Measurements from ENCODE around the gene S100A9.
"Not testable (repeated sequence)": the region's sequence is repeated elsewhere in the genome, so short reads cannot be mapped to it uniquely, and the experiment has no call there.

Gene S100A9

DNA sequence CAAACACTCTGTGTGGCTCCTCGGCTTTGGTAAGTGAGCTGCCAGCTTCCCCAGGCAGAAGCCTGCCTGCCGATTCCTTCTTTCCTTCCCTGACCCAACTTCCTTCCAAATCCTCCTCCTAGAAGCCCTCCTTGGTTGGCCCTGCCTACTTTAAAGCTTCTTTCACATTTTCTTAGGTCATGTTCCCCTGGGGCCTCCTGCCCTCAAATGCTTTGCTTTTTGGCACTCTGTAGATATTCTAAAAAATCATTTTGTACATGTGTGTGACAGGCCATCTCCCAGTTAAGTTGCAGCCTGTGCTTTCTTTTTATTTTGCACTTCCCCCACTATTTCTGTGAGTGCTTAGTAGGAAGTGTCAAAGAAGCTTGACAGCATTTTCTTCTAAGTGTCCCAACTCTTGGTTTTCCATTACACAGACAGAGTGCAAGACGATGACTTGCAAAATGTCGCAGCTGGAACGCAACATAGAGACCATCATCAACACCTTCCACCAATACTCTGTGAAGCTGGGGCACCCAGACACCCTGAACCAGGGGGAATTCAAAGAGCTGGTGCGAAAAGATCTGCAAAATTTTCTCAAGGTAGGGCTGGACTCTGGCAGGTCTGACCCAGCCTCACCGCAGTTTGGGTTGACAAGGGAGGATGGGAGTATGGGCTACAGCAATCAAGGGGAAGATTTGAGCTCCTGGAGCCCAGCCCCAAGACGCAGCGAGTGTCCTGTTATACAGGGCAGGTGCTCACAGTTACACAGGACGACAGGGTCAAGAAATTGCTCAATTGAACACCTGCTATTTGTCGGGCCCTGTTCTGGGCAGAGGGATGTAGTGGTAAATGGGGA is at the start of gene S100A9:
TSS of gene S100A9 (plus strand) at position 2 of the 838 bp plus-strand sequence. CDS start at position 432, 430 bp downstream.
- DNase-seq, result no peak

DNA sequence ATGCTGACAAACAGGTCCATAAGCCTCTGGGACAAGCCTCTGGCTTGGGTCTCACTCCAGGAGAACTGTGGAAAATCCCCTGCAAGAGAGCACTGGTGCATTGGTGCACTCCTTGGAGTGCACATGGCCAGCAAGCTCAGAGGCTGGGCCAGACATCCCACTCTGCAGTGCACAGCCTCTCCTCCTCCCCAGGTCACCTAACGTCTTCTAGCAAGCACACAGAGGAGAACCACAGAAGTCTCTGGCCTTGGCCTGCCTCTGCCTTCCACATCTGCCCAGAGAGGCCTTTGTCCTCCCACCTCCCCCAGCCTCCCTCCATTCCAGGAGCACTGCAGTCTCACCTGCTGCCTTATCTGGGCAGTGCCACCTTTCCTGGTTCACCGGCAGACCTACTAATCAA is 49.1 kb upstream of the S100A9 start:
- no peak for DNase-seq

DNA sequence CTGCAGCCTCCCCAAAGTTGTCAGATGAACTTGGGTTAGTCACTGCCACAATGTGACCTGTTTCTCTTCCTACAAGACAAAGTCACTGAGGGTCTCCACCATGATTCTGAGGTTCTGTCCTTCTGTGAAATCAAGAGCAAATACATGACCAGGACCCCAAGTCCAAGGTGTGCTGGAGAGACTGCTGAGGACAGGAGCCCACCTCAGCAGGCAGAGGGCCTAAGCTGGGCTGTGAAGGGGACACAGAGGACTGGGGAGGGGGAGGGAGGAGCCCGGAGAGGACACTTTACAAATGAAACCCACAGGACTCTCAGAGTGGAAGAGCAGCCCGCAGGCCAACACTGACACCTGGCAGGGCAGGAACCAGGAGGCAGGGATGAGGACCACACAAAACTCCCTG is 48.2 kb upstream of the S100A9 start:
- no peak for DNase-seq

DNA sequence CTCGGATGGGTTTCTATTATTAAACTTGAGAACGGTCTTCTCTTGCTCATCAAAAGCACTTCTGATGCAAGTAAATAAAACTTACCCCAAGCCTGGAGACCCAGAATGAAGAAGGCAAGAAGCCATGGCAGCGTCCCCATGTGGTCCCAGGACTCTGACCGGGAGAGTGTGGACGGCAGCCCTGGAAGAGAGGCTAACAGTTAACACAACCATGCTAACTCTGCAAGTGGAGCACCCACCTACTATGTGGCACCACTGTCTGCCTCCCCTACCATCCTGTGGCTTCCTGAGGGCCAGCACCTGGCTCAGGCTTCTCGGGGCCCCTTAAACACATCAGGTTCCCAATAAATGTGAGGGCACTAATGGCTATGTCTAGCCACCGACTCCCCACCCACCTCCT is 47.1 kb upstream of the S100A9 start:
- no peak for DNase-seq

DNA sequence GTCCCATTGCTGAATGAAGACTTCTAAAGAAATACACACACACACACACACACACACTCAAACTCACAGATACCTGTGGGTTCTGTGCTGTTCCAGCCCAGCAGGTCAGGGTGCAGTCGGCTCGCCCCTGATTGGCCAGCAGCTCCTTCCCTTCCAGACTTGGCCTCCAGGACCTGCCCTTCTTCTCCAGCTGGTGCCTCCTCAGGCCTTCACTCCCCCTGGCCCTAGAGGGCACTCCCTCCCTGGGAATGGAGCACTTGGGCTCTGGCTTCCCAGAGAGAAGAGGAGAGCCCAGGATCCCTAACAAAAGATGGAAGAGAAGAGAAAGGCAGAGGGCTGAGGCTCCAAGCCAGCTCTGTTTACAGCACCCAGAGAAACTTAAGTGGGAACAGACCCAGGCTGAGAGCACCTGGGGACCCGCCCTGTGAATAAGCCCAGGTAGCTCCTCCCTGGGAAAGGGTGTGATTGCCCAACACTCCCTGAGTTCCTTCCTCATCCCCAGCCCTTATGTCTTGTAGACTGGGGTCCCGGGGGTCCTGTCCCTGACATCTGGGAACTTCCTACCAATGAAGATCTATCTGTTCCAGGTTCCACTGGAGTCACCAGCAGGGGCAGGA is 45.0 kb upstream of the S100A9 start, which contains the start of gene PGLYRP3:
TSS of gene PGLYRP3 (minus strand) at position 383 of the 617 bp plus-strand sequence. CDS start 2,287 bp downstream, outside the sequence.
- no peak for DNase-seq

DNA sequence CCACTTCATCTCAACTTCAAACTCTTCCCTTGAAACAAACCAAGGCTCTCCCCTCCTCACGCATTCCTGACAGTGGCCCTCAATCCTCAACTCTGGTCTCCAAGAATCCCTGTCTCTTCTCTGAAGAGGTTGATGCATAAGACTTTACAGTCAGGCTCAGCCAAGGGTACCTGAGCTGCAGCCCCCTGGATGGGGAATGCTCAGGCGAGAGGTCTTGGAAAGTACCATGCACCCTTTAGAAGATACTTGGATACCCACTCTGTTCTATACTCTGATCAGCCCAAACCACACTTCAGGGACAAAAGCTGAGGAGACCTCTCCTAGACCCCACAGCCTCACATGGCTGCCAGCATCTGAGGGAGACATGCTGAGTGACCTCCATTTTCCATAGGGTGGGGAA is 44.4 kb upstream of the S100A9 start:
- DNase-seq, result no peak

DNA sequence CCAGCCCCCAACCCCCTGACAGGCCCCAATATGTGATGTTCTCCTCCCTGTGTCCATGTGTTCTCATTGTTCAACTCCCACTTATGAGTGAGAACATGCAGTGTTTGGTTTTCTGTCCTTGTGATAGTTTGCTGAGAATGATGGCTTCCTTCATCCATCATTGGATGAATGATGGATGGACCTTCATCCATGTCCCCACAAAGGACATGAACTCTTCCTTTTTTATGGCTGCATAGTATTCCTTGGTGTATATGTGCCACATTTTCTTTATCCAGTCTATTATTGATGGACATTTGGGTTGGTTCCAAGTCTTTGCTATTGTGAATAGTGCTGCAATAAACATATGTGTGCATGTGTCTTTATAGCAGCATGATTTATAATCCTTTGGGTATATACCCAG is 43.3 kb upstream of the S100A9 start:
- not testable (repeated sequence) for DNase-seq

DNA sequence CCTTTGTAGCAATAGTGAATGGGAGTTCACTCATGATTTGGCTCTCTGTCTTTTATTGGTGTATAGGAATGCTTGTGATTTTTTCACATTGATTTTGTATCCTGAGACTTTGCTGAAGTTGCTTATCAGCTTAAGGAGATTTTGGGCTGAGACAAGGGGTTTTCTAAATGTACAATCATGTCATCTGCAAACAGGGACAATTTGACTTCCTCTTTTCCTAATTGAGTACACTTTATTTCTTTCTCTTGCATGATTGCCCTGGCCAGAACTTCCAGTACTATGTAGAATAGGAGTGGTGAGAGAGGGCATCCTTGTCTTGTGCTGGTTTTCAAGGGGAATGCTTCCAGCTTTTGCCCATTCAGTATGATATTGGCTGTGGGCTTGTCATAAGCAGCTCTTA is 41.6 kb upstream of the S100A9 start:
- not testable (repeated sequence) for DNase-seq

DNA sequence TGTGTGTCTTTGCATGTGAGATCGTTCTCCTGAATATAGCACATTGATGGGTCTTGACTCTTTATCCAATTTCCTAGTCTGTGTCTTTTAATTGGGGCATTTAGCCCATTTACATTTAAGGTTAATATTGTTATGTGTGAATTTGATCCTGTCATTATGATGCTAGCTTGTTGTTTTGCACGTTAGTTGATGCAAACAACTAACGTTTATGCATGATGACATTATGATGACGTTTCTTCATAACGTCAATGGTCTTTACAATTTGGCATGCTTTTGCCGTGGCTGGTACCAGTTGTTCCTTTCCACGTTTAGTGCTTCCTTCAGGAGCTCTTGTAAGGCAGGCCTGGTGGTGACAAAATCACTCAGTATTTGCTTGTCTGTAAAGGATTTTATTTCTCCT is 39.5 kb upstream of the S100A9 start:
- DNase-seq, result not testable (repeated sequence)

DNA sequence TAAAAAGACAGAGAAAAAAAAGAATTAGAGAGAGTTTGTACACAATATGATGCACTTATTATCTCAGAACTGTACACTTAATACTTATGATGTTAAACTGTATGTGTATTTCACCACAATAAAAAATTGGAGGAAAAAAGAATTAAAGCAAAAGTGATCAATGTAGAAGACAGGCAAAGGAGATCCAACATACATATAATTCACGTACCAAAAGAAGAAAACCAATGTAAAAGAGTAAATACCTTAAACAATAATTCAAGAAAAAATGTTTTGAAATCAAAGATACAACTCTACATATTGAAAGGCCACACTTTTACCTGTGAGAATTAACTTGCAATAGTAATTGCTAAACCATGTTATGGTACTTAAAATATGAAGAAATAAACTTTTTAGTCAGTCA is 35.1 kb upstream of the S100A9 start:
- DNase-seq, result no peak

DNA sequence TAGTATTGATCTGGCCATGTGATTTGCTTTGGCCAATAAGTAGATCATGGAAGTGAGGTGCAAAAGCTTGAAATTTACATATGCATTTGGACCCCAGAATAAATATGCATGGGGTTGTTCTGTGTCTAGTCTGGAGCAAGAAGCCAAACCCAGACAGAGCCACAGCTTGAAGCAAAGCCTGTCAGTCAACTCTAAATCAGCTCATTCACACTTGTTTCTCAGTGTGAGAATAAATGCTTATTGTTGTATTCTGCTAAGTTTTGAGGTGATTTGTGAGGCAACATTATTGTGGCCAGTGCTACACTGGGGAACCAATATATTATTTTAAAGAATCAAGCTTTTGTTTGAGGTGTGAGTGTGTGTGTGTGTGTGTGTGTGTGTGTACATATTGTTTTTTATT is 32.7 kb upstream of the S100A9 start:
- no peak for DNase-seq

DNA sequence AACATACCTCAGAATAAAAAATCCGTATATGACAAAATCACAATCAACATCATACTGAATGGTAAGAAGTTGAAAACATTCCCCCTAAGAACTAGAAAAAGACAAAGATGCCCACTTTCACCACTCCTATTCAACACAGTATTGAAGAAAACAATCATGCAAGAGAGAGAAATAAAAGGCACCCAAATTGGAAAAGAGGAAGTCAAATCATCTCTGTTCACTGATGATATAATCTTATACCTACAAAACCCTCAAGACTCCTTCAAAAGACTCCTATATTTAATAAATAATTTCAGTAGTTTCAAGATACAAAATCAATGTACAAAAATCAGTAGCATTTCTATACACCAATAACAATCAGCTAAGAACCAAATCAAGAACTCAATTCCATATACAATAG is 23.8 kb upstream of the S100A9 start:
- DNase-seq, result no peak

DNA sequence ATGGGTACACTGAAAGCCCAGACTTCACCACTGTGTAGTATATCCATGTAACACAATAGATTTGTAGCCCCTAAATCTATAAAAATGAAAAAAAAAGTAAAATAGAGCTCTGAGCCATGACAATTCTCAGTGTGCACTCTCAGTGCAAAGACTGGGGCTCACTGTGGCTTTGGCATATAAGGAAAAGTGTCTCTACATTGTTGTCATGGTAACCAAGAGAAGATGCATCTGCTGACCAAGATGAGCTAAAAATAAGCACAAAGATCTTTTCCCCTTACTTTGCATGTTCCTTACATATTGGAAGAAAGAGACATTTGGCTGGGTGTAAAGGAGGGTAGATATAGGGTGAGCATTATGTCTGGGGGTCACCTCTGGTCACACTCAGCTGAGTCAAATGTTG is 21.0 kb upstream of the S100A9 start:
- DNase-seq, result no peak

DNA sequence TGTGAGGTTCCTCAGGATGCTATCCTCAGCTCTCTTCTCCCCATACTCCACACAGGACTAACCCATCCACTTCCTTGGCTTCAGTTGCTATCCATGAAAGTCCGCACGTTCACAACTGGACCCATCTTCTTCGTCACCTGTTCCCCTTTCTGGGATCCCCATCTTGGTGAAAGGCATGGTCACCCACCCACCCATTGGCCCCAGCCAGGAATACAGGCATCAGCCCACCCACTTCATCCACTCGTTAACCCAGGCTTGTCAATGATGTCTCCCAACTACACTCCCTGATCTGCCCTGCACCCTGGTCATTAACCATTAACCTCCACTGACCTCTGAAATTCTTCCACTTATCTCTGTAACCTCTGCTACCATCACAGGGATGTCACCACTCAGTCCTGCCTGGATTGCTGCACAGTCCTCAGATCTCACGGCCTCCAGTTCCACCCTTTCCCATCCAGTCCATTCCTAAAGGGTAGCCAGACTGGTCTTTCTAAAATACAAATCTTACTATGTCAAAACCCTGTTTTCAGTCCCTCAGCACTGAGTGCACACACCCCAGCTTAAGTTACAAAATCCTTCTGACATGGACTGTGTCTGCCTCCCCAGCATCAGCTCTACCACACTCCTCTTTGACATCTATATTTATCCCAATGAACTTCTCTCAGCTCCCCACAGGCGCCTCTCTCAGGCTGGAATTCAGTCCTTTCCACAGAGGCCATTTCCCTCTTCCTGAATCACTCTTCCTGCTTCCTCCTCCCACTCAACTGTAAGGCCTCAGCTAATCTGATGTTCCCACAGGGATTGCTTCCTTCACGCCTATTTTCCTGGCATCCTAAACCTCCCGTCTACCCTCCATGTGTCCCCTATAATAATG is 19.4 kb upstream of the S100A9 start:
- no peak for DNase-seq

DNA sequence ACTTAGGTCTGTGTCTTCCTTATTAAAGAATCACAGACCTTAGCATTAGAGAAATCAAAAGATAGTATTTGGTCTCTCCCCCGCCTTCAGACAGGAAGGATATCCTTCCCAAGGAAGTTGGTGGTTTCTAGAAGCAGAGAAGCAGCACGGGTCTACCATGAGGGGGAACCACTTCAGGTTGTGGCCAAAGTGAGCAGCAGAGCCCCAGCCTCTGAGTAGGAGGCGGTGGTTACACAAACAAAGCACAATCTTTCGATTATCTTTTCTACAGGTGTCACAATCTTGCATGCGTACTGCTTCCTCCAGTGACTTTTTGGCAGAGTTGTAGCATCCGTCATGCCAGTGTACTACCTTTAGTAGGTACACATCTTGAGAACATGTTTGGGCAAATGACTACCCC is 17.9 kb upstream of the S100A9 start:
- no peak for DNase-seq

DNA sequence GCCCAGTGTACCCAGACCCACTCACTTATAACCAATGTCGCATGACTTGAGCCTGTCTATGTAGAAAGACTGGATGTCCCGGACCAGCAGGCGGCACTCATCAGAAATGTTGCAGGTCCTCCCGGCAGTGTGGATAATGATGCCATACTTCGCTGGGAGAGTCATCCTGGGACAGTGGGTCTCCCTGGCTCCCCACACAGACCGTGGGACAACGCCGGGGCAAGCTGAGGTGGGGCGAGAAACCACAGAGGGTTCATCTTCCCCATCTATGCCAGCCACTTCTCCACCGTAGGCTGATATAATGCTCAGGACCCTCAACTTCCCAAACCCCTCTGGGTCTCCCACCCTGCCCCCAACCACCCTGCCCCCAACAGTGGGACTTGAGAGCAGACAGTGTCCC is 17.3 kb upstream of the S100A9 start:
- no peak for DNase-seq

DNA sequence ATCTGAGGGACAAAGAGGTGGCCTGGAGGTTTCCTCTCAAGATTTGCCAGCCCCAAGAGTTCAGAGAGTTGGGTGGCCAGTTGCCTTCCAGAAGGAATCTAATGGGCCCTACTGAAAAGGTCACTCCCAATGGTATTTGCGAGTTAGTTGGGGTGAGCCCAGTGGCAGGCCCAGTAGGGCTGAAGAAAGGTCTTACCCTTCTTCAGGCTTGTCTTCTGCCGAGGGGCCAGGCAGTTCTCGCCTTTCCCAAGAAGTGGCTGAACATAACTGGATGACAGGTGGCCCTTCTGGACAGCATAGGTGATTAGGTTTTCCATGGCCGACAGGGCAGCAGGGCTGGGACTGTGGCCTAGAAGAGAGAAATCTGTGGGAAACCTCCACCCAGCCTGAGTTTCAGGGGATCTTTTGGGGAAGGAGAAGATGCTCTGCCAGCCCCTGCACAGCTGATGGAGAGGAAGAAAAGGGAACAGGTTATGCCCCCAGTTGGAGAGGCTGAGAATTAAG is 16.2 kb upstream of the S100A9 start:
- DNase-seq, result no peak

DNA sequence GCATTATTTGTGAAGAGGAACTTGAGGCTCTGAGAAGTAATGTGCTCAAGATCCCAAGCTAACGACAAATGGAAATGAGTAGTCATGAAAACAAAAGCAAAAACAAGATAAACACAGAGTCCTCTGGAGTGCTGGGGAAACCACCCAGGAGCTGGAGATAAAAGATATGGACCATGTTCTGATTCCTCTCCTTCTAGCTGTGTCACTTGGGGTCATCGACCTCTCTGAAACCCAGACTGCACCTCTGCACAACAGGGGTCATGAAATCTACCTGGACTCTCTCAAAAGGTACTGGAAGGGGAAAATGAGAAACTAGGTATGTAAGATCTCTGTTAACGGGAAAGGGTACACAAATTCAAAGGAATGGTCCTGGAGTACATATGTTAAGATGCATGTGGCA is 15.5 kb upstream of the S100A9 start:
- no peak for DNase-seq

DNA sequence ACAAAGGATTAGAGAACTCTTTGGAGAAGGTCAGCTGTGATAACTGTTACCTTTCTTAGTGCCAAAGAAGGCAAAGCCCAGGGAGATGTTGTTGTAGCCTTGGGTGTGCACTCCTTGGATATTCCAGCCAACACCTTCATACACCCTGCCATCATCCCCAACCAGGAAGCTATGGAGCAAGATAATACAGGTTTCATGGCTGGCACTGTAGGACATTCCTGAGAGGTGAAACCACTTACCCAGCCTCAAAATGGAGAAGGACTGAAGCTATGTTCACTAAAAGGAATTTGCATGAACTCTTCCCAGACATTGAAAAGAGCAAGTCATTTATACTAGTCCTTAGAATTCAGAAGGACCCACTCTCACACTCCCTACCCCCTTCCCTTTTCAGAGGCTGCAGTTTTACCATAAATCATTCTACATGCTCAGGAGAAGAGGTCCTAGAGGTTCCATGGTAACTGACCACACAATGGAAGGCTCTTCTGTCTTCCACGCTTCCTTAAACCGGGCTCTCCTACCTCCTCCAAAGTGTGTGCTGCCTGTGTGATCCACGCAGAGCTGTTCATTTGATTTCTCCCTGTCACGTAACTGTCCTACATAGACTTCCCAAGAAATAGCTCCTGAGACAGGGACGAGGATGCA is 14.5 kb upstream of the S100A9 start:
- DNase-seq, result no peak

DNA sequence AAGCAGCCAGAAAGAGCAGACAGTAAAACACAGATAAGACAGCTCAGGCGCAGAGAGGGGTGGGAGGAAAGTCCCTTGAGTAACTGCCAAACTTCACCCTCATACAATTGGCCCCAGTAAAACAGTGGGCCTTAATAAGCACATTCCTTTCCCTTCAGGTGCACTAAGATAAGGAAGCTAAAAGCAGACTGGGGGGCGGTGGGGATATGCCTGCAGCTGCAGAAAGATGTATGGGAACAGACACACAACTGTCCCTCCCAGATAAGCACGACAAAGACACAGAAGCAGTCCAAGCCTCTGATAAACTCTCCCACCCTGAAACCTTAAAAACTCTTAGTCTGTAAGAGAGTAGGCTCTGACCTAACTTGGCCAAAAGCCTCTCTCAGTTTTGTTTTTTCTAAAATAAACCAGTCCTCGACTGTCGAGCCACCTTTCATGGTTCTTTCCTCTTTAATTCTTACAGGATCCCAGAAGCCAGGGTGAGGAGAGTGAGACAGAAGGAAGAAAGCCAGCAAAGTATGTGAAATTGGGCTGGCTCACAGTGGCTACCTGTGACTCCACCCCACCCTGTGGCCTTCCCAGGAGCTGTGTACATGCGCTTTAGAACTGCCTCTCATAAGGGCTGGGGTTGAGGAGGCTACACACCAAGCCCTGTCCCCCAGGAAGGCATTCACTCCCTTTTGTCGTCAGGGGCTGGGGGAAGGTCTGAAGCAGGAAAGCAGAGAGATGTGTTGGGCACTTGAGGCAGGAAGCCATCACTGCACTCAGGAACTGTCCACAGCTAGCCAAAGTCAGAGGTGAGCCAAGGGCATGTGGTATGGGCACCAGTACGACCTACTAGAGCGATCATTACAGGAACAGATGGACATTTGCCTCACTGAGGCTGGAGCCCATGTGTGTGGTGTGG is 13.6 kb upstream of the S100A9 start:
- DNase-seq, result no peak

DNA sequence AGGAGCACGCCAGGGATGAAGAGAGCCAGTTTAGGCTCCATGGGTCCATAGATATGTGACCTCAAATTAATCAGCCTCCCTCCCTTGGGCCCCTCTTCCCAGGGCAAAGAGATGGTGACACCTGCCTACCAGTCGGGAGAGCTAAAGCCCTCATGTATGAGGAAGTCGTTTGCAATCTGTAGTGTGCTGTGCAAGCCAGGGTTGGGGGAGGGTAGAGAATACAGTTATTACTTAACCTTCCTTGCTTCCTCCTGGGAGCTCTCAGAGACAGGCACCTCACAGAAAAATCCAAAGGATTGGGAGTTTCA is 13.0 kb upstream of the S100A9 start:
- no peak for DNase-seq

Data from activated naive CD4-positive, alpha-beta T cell treated with anti-CD3 and anti-CD28 coated beads, Interleukin-2, amount 50 U/mL, for 16 hours (primary cell).